Muscle of arm (tissue), 12 donors: Measurements from ENCODE around the gene SOX12. TPM values are rescaled to one million over a fixed set of nuclear protein-coding genes. Genes with fewer than 3 reads are reported as not detected.
"Not testable (repeated sequence)": the region's sequence is repeated elsewhere in the genome, so short reads cannot be mapped to it uniquely, and the experiment has no call there.

Experiments
- DNase-seq: peaks from one replicate; pipeline ENCODE4 v3.0.0-alpha.2; 2013
- polyA plus RNA-seq, 12 donors: library from polyadenylated mRNA; unstranded; fragments of 120-200 nt; gene quantifications; one replicate each; pipeline ENCODE4 v1.2.1, GENCODE V29; 2013; ENCODE audit not compliant: insufficient read length in 12 of 12

Gene SOX12
- polyA plus RNA-seq, 12 donors, result 15.4 to 181 (median 19.8) TPM

GRCh38 chr20:327186-328026, 2.1 kb downstream of the SOX12 start:
- DNase-seq, result peak; percentile 90

- no peak for DNase-seq
Observed at GRCh38 chr20:328027-328974, 2.9 kb downstream of the SOX12 start.

DNA sequence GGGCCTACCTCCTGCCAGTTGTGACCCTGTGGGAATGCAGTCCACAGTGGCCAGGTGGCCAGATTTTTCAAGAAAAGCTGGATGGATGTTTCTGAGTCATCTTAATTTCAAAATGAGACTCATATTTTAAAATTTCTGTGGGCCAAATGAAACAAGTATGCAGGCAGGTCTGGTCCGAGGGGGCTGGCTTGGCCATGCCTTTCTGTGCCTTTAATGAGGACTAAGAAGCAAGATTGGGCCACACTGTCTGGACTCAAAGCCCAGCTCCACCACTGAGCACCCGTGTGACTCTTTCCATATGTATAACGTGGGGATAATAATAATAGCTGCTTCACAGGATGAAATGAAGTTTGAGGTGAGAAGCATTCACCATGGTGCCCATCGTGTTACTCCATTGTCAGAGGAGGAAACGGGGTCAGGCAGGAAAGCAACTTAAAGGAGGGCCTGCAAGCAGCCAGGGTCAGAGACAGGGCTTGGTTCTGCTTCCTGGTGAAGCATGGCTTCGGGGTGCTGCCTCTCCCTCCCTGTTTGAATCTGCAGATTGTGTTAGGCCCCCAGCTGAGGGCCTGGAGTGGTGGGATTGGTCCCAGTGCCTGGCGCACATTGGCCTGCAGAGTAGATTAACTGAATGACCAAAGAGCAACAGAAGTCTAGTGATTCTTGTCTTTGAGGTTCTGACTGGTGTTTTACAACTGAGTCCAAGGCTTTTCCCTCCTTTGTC, 3.8 kb downstream of the SOX12 start:
- no peak for DNase-seq

DNA sequence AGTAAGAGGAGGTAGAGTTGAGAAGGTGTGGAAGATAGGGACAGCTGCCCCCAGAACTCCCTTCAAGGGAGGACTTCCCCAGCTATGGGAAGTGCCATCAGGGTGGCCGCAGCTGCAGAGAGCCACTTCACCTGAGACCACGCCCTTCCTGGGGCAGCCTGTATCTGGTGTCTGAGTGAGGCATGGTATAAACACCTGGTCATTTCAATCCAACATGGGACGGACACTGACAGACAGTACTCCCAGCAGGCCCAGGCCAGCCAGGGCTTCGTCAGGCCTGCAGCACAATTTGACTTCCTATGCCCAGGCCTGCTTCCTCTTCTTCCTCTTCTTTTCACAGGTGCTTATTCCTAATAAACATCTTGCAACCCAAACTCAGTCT, 4.5 kb downstream of the SOX12 start:
- no peak for DNase-seq

DNA sequence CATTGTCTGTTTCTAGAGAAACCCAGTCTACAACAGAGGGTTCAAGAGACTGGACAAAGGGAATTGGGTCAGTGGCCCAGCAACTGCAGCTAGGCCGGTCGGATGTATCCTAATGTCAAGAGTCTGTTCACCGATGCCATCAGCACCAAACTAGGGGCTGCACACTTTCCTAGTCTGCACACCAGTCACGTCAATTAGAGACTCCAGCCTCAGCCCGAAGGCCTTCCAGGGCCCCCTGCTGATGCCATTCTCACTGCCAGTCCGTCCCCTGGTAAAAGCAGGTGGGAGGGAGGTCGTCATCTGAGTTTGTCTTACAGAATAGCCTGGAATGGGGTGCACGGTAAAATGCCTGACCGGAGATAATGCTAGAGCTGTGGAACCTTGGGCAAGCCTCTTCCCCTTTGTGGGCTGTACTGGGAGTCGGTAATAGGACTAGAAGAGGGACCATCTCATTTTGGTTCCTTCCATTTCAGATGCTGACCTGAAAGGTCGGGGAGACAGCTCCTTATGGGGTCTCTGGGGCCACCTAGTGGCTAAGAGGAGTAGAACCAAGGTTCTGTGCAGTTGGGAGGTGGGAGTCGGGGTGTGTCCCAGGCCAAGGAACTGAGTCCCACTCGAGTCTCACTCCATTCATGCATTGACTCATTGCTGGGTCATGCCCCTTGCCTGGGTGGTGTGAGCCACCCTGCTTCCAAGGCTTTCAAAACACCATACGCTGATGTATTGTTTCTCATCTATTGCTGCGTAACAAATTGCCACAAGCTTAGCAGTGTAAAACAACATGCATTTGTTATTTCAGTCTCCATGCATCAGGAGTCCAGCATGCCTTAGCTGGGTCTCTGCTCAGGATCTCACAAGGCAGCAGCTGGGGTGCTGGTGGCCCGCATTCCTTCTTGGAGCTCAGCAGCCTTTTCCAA, 5.1 kb downstream of the SOX12 start:
- DNase-seq, result no peak

DNA sequence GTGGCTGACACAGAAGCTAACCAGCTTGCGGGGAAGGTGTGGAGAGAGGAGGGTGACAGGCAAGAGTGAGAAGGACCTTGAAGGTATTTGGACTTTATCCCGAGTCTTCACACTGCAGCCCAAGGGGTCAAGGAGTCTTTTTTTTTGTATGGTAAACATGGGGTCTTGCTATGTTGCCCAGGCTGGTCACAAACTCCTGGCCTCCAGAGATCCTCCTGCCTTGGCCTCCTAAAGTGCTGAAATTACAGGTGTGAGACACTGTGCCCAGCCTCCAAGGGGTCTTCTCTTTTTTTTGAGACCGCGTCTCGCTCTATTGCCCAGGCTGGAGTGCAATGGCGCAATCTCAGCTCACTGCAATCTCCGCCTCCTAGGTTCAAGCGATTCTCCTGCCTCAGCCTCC, 9.2 kb downstream of the SOX12 start:
- no peak for DNase-seq

DNA sequence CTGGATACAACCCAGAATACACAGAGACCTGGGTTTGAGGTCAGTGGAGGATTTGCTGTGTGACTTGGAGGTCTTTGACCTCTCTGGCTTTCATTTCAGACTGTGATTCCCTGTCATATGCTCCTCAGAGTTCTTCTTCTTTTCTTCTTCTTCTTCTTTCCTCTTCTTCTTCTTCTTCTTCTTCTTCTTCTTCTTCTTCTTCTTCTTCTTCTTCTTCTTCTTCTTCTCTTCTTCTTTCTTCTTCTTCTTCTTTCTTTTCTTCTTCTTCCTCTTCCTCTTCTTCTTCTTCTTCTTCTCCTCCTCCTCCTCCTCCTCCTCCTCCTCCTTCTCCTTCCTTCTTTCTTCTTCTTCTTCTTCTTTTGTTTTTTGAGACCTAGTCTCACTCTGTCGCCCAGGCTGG, 10.7 kb downstream of the SOX12 start:
- DNase-seq, result not testable (repeated sequence)

DNA sequence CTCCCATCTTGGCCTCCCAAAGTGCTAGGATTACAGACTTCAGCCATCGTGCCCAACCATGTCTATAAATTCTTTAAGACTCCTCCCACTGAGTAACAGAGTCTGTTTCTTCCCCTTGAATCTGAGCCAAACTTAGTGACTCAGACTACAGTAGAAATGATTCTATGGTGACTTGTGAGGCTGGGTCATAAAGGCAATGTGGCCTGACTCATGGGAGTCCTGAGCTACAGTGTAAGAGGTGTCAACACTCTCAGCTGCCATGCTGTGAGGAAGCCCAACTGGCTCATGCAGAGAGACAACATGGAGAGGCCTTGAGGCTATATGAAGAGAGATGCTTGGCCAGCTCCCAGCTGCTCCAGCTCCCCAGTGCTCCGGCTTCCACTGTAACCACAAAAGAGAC, 16.3 kb downstream of the SOX12 start:
- DNase-seq, result no peak

GRCh38 chr20:343107-343506, 17.8 kb downstream of the SOX12 start:
- DNase-seq, result no peak

- no peak for DNase-seq
Observed at GRCh38 chr20:346033-346639, 20.8 kb downstream of the SOX12 start.

GRCh38 chr20:346640-347316, 21.4 kb downstream of the SOX12 start, which contains the start of gene NRSN2:
TSS of gene NRSN2 (plus strand) at chr20:347111. CDS start at chr20:349644, 2,533 bp downstream.
- DNase-seq, result peak; percentile 74

GRCh38 chr20:347317-347639, 21.9 kb downstream of the SOX12 start:
- DNase-seq, result no peak

- peak; percentile 93 for DNase-seq
Observed at GRCh38 chr20:347640-348484, 22.5 kb downstream of the SOX12 start.

DNA sequence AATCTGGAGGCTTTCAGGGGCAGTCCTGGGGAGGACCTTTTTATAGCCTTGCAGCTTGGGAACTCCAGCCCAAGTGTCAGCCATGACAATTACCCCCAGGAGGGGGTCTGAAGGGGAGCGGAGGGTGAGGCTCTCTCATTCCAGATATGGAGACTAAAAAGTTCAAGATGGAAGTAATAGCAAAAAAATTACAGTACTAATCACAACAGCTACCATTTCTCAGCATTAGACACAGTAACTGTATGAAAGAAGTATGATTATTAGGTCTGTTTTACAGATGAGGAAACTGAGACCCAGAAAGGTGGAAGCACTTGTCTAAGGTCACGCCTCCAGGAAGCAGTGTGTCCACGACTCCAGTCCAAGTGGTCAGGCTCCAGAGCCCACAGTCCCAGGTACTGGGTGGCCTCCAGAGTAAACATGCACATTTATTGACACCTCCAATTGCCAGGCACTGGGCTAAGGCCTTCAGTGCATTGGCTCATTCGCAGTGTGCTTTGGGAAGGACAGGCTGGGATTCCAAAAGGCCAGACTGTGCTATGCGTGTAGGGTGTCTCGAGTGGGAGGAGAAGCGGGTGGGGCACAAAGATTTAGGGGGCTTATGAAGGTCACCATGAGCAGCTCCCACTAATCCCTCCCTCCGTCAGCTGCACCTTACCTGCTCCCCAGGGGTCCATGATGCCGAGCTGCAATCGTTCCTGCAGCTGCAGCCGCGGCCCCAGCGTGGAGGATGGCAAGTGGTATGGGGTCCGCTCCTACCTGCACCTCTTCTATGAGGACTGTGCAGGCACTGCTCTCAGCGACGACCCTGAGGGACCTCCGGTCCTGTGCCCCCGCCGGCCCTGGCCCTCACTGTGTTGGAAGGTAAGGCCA, 23.9 kb downstream of the SOX12 start:
- no peak for DNase-seq

GRCh38 chr20:353166-353565, 27.8 kb downstream of the SOX12 start:
- DNase-seq, result no peak

DNA sequence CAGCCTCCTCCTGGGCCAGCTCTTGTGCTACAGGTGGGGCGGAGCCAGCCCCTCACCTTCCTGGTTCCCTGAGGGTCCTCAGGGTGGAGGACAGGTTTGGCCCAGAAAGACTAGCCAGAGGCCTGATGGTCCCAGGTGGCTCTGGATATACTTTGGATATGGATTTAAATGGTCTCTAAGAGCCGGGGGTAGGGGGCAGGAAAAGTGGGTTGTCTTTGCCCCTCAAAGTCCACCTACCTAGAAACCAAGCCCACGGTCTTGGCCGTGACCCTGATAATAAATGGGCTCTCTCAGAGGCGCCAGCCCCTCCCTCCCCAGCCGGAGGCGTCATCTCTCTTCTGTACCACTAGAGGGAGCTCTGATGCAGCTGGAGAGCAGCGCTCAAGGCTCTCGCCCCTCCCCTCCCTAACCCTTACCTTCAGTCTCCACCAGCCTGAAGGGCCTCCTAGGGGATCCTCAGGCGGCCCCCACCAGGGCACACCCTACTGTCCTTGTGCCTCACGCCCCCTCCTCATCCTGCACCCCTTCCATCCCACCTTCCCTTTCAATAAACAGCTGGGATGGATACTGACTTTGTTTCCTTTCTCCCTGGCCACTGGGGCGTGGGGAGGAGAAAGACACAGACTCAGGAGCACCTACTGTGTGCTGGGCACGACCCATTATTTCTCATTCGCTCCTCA, 29.1 kb downstream of the SOX12 start:
- DNase-seq, result peak; percentile 88

GRCh38 chr20:356154-356553, 30.8 kb downstream of the SOX12 start:
- not testable (repeated sequence) for DNase-seq
